HCT116 (cell line): ENCODE data around the gene TTLL3. TPM values are rescaled to one million over a fixed set of nuclear protein-coding genes. Genes with fewer than 3 reads are reported as not detected.

Source experiments
- ATAC-seq: fragments of 200-7000 bp; cut with Tn5 transposase; 2 replicates; pipeline ENCODE4 v1.9.1; 2020; ENCODE audit warnings: mild to moderate bottlenecking, moderate library complexity
- BruUV-seq: library from RNA; stranded (reverse); fragments of 400-500 nt; replicated peaks from 2 replicates; lab custom pipeline; 2021; lab: Mats Ljungman, UMichigan
- CTCF ChIA-PET: fragments of 300-600 bp; sonication (Branson Sonifier 250); formaldehyde crosslinking; loops from one replicate; lab custom pipeline; 2021; ENCODE audit warnings: antibody characterized with exemption; lab: Charles Lee
- POLR2A ChIA-PET: fragments of 300-600, 350-600 bp; sonication (Branson Sonifier 250); formaldehyde crosslinking; loops from one replicate; lab custom pipeline; 2021; ENCODE audit warnings: antibody characterized with exemption; lab: Charles Lee
- RAD21 ChIA-PET, 2 experiments: fragments of 300-600 bp; sonication (Branson Sonifier 250); formaldehyde crosslinking; loops; one replicate each; lab custom pipeline; 2023; ENCODE audit warnings: low total read pairs in 2 of 2; ENCODE audit not compliant: uncharacterized antibody in 2 of 2, unreplicated experiment in 2 of 2, low non-redundant PET in 1 of 2; lab: Charles Lee
- DNase-seq: peaks from one replicate; pipeline ENCODE4 v3.0.0-alpha.2; 2010; ENCODE audit warnings: low read depth, low spot score
- H2AFZ ChIP-seq: fragments of 200-600 bp; shearing (Covaris generic), sonication (generic); 2 replicates; pipeline ENCODE4 v1.6.1; 2017; ENCODE audit warnings: low read depth, mixed run types, mixed read lengths, antibody characterized with exemption, low read length; ENCODE audit not compliant: poor library complexity, severe bottlenecking
- H3K27ac ChIP-seq: 2 replicates; pipeline ENCODE4 v1.5.1; 2012; ENCODE audit warnings: low read depth, low read length
- H3K27me3 ChIP-seq: fragments of 200-600 bp; sonication (generic); 2 replicates; pipeline ENCODE4 v1.6.1; 2016; ENCODE audit warnings: mixed run types, low read length, mixed read lengths; ENCODE audit not compliant: insufficient read depth
- H3K36me3 ChIP-seq, 2 experiments: fragments of 200-500 bp in 1 of 2; fragments of 200-600 bp in 1 of 2; sonication (Bioruptor generic) in 1 of 2; sonication (generic) in 1 of 2; 2 replicates each; pipeline versions ENCODE4 v1.5.1 to v1.6.1; 2014 to 2016; ENCODE audit warnings: low read length in 2 of 2, inconsistent platforms in 1 of 2, mixed read lengths in 1 of 2, mixed run types in 1 of 2; ENCODE audit not compliant: insufficient read depth in 2 of 2, control insufficient read depth in 1 of 2
- H3K4me1 ChIP-seq, 2 experiments: fragments of 200-600 bp in 1 of 2; sonication (generic) in 1 of 2; 2 replicates each; pipeline versions ENCODE4 v1.5.1 to v1.6.1; 2012 to 2017; ENCODE audit warnings: low read length in 2 of 2, inconsistent platforms in 1 of 2, mild to moderate bottlenecking in 1 of 2, mixed read lengths in 1 of 2, mixed run types in 1 of 2, moderate library complexity in 1 of 2; ENCODE audit not compliant: insufficient read depth in 2 of 2, control insufficient read depth in 1 of 2
- H3K4me2 ChIP-seq: fragments of 200-600 bp; sonication (generic); 2 replicates; pipeline ENCODE4 v1.6.1; 2017; ENCODE audit warnings: mixed run types, low read length, mixed read lengths
- H3K4me3 ChIP-seq, 2 experiments: fragments of 200-600 bp in 1 of 2; sonication (generic) in 1 of 2; replicated peaks in 1 of 2; 2 replicates each; pipeline ENCODE4 v1.5.1; 2011 to 2016; ENCODE audit warnings: low read length in 2 of 2, control low read depth in 1 of 2, low read depth in 1 of 2, mild to moderate bottlenecking in 1 of 2, mixed read lengths in 1 of 2, mixed run types in 1 of 2
- H3K79me2 ChIP-seq: fragments of 200-600 bp; sonication (generic); 2 replicates; pipeline ENCODE4 v1.6.1; 2017; ENCODE audit warnings: mild to moderate bottlenecking, mixed run types, low read length, moderate library complexity, mixed read lengths; ENCODE audit not compliant: insufficient read depth
- H3K9ac ChIP-seq: fragments of 200-600 bp; sonication (generic); 2 replicates; pipeline ENCODE4 v1.6.1; 2016; ENCODE audit warnings: low read length, mixed read lengths
- H3K9me2 ChIP-seq: fragments of 200-600 bp; sonication (generic), shearing (Covaris generic); 2 replicates; pipeline ENCODE4 v1.6.1; 2017; ENCODE audit warnings: mixed run types, mild to moderate bottlenecking, moderate library complexity; ENCODE audit not compliant: insufficient read depth
- H3K9me3 ChIP-seq, 2 experiments: fragments of 200-500 bp in 1 of 2; fragments of 200-600 bp in 1 of 2; sonication (Bioruptor generic) in 1 of 2; sonication (generic) in 1 of 2; 2 replicates each; pipeline ENCODE4 v1.6.1; 2014 to 2017; ENCODE audit warnings: low read length in 2 of 2, mixed read lengths in 2 of 2, inconsistent platforms in 1 of 2, low read depth in 1 of 2, mild to moderate bottlenecking in 1 of 2, mixed run types in 1 of 2, moderate library complexity in 1 of 2; ENCODE audit not compliant: control insufficient read depth in 1 of 2, insufficient read depth in 1 of 2
- H4K20me1 ChIP-seq: fragments of 200-600 bp; sonication (generic), shearing (Covaris generic); 2 replicates; pipeline ENCODE4 v1.6.1; 2017; ENCODE audit warnings: mixed run types, mild to moderate bottlenecking, moderate library complexity; ENCODE audit not compliant: insufficient read depth
- CBX3 ChIP-seq: IDR thresholded peaks from 2 replicates; pipeline ENCODE4 v1.6.1; 2012; ENCODE audit warnings: low read depth
- CTCF ChIP-seq, 3 experiments: fragments of 200-600 bp in 1 of 3; sonication (generic) in 1 of 3; IDR thresholded peaks in 2 of 3; conservative IDR thresholded peaks in 1 of 3; 2 replicates each; pipeline ENCODE4 v1.5.1; 2012 to 2017; ENCODE audit warnings: low read depth in 2 of 3, low read length in 2 of 3, antibody characterized with exemption in 1 of 3, borderline replicate concordance in 1 of 3, control low read depth in 1 of 3, mild to moderate bottlenecking in 1 of 3, mixed read lengths in 1 of 3, mixed run types in 1 of 3, moderate library complexity in 1 of 3; ENCODE audit not compliant: insufficient read depth in 1 of 3
- ELF1 ChIP-seq: IDR thresholded peaks from 2 replicates; pipeline ENCODE4 v1.6.1; 2012; ENCODE audit warnings: low read depth, borderline replicate concordance
- EZH2phosphoT487 ChIP-seq: fragments of 200-600 bp; IDR thresholded peaks from 2 replicates; pipeline ENCODE4 v1.6.1; 2018; ENCODE audit warnings: antibody characterized with exemption, borderline replicate concordance
- JUND ChIP-seq: IDR thresholded peaks from 2 replicates; pipeline ENCODE4 v1.6.1; 2012
- MAX ChIP-seq: IDR thresholded peaks from 2 replicates; pipeline ENCODE4 v1.6.1; 2012
- POLR2A ChIP-seq: IDR thresholded peaks from 2 replicates; pipeline ENCODE4 v1.7.0; 2011; ENCODE audit warnings: borderline replicate concordance; ENCODE audit not compliant: insufficient read depth, insufficient read length; ENCODE audit errors: extremely low read depth
- POLR2AphosphoS5 ChIP-seq: IDR thresholded peaks from 2 replicates; pipeline ENCODE4 v1.6.1; 2011; ENCODE audit warnings: mild to moderate bottlenecking, low read depth, low read length, moderate library complexity
- RAD21 ChIP-seq: IDR thresholded peaks from 2 replicates; pipeline ENCODE4 v1.6.1; 2012; ENCODE audit warnings: low read depth, mild to moderate bottlenecking
- REST ChIP-seq: IDR thresholded peaks from 2 replicates; pipeline ENCODE4 v1.6.1; 2012; ENCODE audit warnings: low read depth
- SIN3A ChIP-seq: IDR thresholded peaks from 2 replicates; pipeline ENCODE4 v1.6.1; 2012; ENCODE audit warnings: low read depth
- SP1 ChIP-seq: IDR thresholded peaks from 2 replicates; pipeline ENCODE4 v1.6.1; 2012; ENCODE audit warnings: low read depth
- SRF ChIP-seq: IDR thresholded peaks from 2 replicates; pipeline ENCODE4 v1.6.1; 2012; ENCODE audit warnings: low read depth
- ZBTB33 ChIP-seq: IDR thresholded peaks from 2 replicates; pipeline ENCODE4 v1.6.1; 2011; ENCODE audit warnings: mild to moderate bottlenecking, low read length, moderate library complexity; ENCODE audit not compliant: insufficient replicate concordance; ENCODE audit errors: extremely low read depth
- intact Hi-C: fragments of 100-400 bp; cut with micrococcal nuclease; formaldehyde crosslinking; loops from 2 replicates; pipeline ENCODE4 v1.10.0; 2022
- total RNA-seq: library from RNA; stranded (reverse); gene quantifications from one replicate; pipeline ENCODE4 v1.2.1, GENCODE V29; 2021; ENCODE audit not compliant: unreplicated experiment

TTLL3 gene
- total RNA-seq, 1 experiment from 2014 or later, result 40.3 TPM

- H4K20me1 ChIP-seq, result no peaks in the 10 kb centered on the region
- BruUV-seq, result no TSS peak
- H3K9ac ChIP-seq, result peak overlapping the region; percentile 86; the same call in 1 of the 2 replicates
- peaks cover 4 to 24% of the 10 kb centered on the region in 2 experiments for H3K4me1 ChIP-seq
- H3K27ac ChIP-seq, result no peak overlapping the region
- intact Hi-C loops, result no loop called here
- H3K9me2 ChIP-seq, result no peaks in the 10 kb centered on the region
- DNase-seq (no peak), ATAC-seq (no peak)
- no peak for TF ChIP-seq RAD21
- no peak for TF ChIP-seq REST
- no peak for TF ChIP-seq ELF1
- TF ChIP-seq MAX, result no peak
- no peak for TF ChIP-seq SIN3A
- no peak for TF ChIP-seq CTCF (IDR thresholded peaks at IDR 0.05 in 2 of 3, conservative IDR thresholded peaks at IDR 0.05 in 1 of 3; ENCODE audit: borderline replicate concordance in 1 of 3, insufficient read depth in 1 of 3, low read depth in 2 of 3, low read length in 2 of 3)
- TF ChIP-seq SRF, result no peak
- TF ChIP-seq POLR2A, result no peak
- no peak for TF ChIP-seq JUND
- TF ChIP-seq POLR2AphosphoS5, result no peak
- TF ChIP-seq SP1, result no peak
- TF ChIP-seq ZBTB33, result no peak
- TF ChIP-seq EZH2phosphoT487, result no peak
- no peak for TF ChIP-seq CBX3
- peaks cover 7% of the 10 kb centered on the region; the same call in 1 of the 2 replicates for H3K79me2 ChIP-seq
- ChIA-PET RAD21 (no interaction called here), CTCF (no interaction called here), POLR2A (no interaction called here)
- H2AFZ ChIP-seq, result no peak overlapping the region
- H3K4me2 ChIP-seq, result peak overlapping the region; percentile 97
- H3K27me3 ChIP-seq, result no peaks in the 10 kb centered on the region
- H3K4me3 ChIP-seq, result peak overlapping the region in 1 of 2 experiments; percentile 73; a peak in 1 of 4 replicates
- 0 out of 4 replicates have a peak, but pooled peaks cover 0 to 4% of the 10 kb centered on the region in 2 experiments for H3K36me3 ChIP-seq
- H3K9me3 ChIP-seq, result no peaks in the 10 kb centered on the region
These were observed 41.8 kb upstream of the TTLL3 start for GRCh38 chr3:9768141-9768775.
